HepG2 (cell line): ENCODE results near the gene SFT2D2. TPM values are rescaled to one million over a fixed set of nuclear protein-coding genes. Genes with fewer than 3 reads are reported as not detected.
"Not testable (repeated sequence)": the region's sequence is repeated elsewhere in the genome, so short reads cannot be mapped to it uniquely, and the experiment has no call there.

Experiments used
- ATAC-seq: fragments of 200-7000 bp; cut with Tn5 transposase; 3 replicates; pipeline ENCODE4 v1.9.1; 2020; ENCODE audit warnings: mild to moderate bottlenecking, moderate library complexity
- BruUV-seq: library from RNA; stranded (reverse); fragments of 400-500 nt; replicated peaks from 2 replicates; lab custom pipeline; 2021; lab: Mats Ljungman, UMichigan
- CTCF ChIA-PET: fragments of 300-600 bp; formaldehyde crosslinking; extraction: SDS; loops from one replicate; lab custom pipeline; 2021; ENCODE audit warnings: low total read pairs, inconsistent platforms, low intra/inter-chr PET ratio; lab: Yijun Ruan, JAX
- POLR2A ChIA-PET: fragments of 350-600 bp; sonication (Branson Sonifier 250); formaldehyde crosslinking; loops from one replicate; lab custom pipeline; 2020; ENCODE audit warnings: antibody characterized with exemption, inconsistent platforms; lab: Yijun Ruan, JAX
- DNase-seq: peaks from one replicate; pipeline ENCODE4 v3.0.0-alpha.2; 2015; ENCODE audit warnings: low spot score
- FAIRE-seq: peaks from 3 replicates; lab custom pipeline; 2011; peaks lifted over from hg19 to GRCh38; lab: Jason Lieb, UNC
- H2AFZ ChIP-seq: one replicate; pipeline ENCODE4 v1.6.1; 2011; ENCODE audit warnings: low read length, inconsistent platforms
- H3K27ac ChIP-seq: fragments of 300-600 bp; 3 replicates; pipeline ENCODE4 v1.8.0; 2011; ENCODE audit warnings: mixed run types, mild to moderate bottlenecking, mixed read lengths, low read length, inconsistent platforms; ENCODE audit not compliant: insufficient read depth; ENCODE audit errors: extremely low read length
- H3K27me3 ChIP-seq, 2 experiments: fragments of 200-600 bp in 1 of 2; 2 replicates in 1 of 2; 3 replicates in 1 of 2; pipeline versions ENCODE4 v1.6.0 to v1.8.0; 2011; ENCODE audit warnings: low read length in 2 of 2, mild to moderate bottlenecking in 2 of 2, moderate library complexity in 2 of 2, inconsistent platforms in 1 of 2; ENCODE audit not compliant: insufficient read depth in 2 of 2, control insufficient read depth in 1 of 2
- H3K36me3 ChIP-seq, 2 experiments: fragments of 200-600 bp in 1 of 2; replicated peaks in 1 of 2; 2 replicates in 1 of 2; 3 replicates in 1 of 2; pipeline versions ENCODE4 v1.5.1 to v1.8.0; 2011; ENCODE audit warnings: low read length in 2 of 2, inconsistent platforms in 1 of 2; ENCODE audit not compliant: insufficient read depth in 2 of 2, control insufficient read depth in 1 of 2
- H3K4me1 ChIP-seq: 2 replicates; pipeline ENCODE4 v1.5.1; 2012; ENCODE audit warnings: low read length, inconsistent platforms; ENCODE audit not compliant: insufficient read depth
- H3K4me2 ChIP-seq: 2 replicates; pipeline ENCODE4 v1.6.0; 2011; ENCODE audit warnings: low read depth, low read length, inconsistent platforms
- H3K4me3 ChIP-seq, 3 experiments: fragments of 200-600 bp in 1 of 3; sonication (generic), shearing (Covaris generic) in 1 of 3; replicated peaks in 1 of 3; 2 replicates each; pipeline ENCODE4 v1.5.1; 2011 to 2016; ENCODE audit warnings: low read length in 3 of 3, inconsistent platforms in 2 of 3, low read depth in 2 of 3, mild to moderate bottlenecking in 2 of 3, control low read depth in 1 of 3, mixed read lengths in 1 of 3; ENCODE audit not compliant: insufficient read depth in 1 of 3
- H3K79me2 ChIP-seq: one replicate; pipeline ENCODE4 v1.6.1; 2011; ENCODE audit warnings: low read length, inconsistent platforms; ENCODE audit not compliant: insufficient read depth
- H3K9ac ChIP-seq: 2 replicates; pipeline ENCODE4 v1.6.0; 2011; ENCODE audit warnings: mild to moderate bottlenecking, low read depth, low read length, inconsistent platforms; ENCODE audit not compliant: insufficient read depth
- H3K9me3 ChIP-seq: 2 replicates; pipeline ENCODE4 v1.5.1; 2012; ENCODE audit warnings: mild to moderate bottlenecking, low read length
- H4K20me1 ChIP-seq: 2 replicates; pipeline ENCODE4 v1.6.0; 2011; ENCODE audit warnings: inconsistent platforms, mild to moderate bottlenecking, low read length, moderate library complexity; ENCODE audit not compliant: insufficient read depth
- ASH2L ChIP-seq: fragments of 300-600, 200-600 bp; sonication (generic); IDR thresholded peaks from 2 replicates; pipeline ENCODE4 v1.7.0; 2017; ENCODE audit warnings: low read depth, mild to moderate bottlenecking, moderate library complexity, mixed read lengths, low read length; ENCODE audit not compliant: insufficient read length
- ATAD3A ChIP-seq: sonication (generic); formaldehyde crosslinking; IDR thresholded peaks from 2 replicates; pipeline ENCODE4 v1.4.0; 2020; ENCODE audit warnings: missing genetic modification reagents
- ATF7 ChIP-seq, 2 experiments: fragments of 450-650 bp in 1 of 2; sonication (generic) in 1 of 2; formaldehyde crosslinking in 1 of 2; IDR thresholded peaks; 2 replicates each; pipeline versions ENCODE4 v1.4.0 to v1.6.1; 2016 to 2020; ENCODE audit warnings: antibody characterized with exemption in 1 of 2, mild to moderate bottlenecking in 1 of 2, missing genetic modification reagents in 1 of 2
- BRCA1 ChIP-seq: sonication (generic); formaldehyde crosslinking; IDR thresholded peaks from 2 replicates; pipeline ENCODE4 v1.4.0; 2020; ENCODE audit warnings: missing genetic modification reagents
- E2F2 ChIP-seq: sonication (generic); formaldehyde crosslinking; IDR thresholded peaks from 2 replicates; pipeline ENCODE4 v1.4.0; 2020; ENCODE audit warnings: missing genetic modification reagents, borderline replicate concordance
- NAIF1 ChIP-seq: sonication (generic); formaldehyde crosslinking; IDR thresholded peaks from 2 replicates; pipeline ENCODE4 v1.5.0; 2020; ENCODE audit warnings: mild to moderate bottlenecking, missing genetic modification reagents, borderline replicate concordance
- NFE2L2 ChIP-seq: fragments of 150-350 bp; IDR thresholded peaks from 2 replicates; pipeline ENCODE4 v1.6.1; 2014; ENCODE audit warnings: low read length
- SPEN ChIP-seq: sonication (generic); formaldehyde crosslinking; IDR thresholded peaks from 2 replicates; pipeline ENCODE4 v1.5.1; 2020; ENCODE audit warnings: low read depth, mild to moderate bottlenecking, missing genetic modification reagents
- TRIM22 ChIP-seq: fragments of 450-650 bp; IDR thresholded peaks from 2 replicates; pipeline ENCODE4 v1.6.1; 2017
- ZMAT3 ChIP-seq: sonication (generic); formaldehyde crosslinking; conservative IDR thresholded peaks from 2 replicates; pipeline ENCODE4 v1.7.0; 2021; ENCODE audit warnings: missing genetic modification reagents
- ZNF224 ChIP-seq: sonication (generic); formaldehyde crosslinking; IDR thresholded peaks from 2 replicates; pipeline ENCODE4 v1.5.0; 2020; ENCODE audit warnings: mild to moderate bottlenecking, missing genetic modification reagents
- ZNF383 ChIP-seq: sonication (generic); formaldehyde crosslinking; IDR thresholded peaks from 2 replicates; pipeline ENCODE4 v1.4.0; 2020; ENCODE audit warnings: missing genetic modification reagents, mild to moderate bottlenecking, borderline replicate concordance
- ZNF496 ChIP-seq: sonication (generic); formaldehyde crosslinking; IDR thresholded peaks from 2 replicates; pipeline ENCODE4 v1.8.1; 2023; ENCODE audit warnings: mild to moderate bottlenecking, moderate library complexity, missing genetic modification reagents; ENCODE audit not compliant: insufficient replicate concordance
- ZNF547 ChIP-seq: sonication (generic); formaldehyde crosslinking; IDR thresholded peaks from 2 replicates; pipeline ENCODE4 v1.5.1; 2020; ENCODE audit warnings: mild to moderate bottlenecking, missing genetic modification reagents
- ZNF619 ChIP-seq: sonication (generic); formaldehyde crosslinking; IDR thresholded peaks from 2 replicates; pipeline ENCODE4 v1.4.0; 2020; ENCODE audit warnings: mild to moderate bottlenecking, missing genetic modification reagents
- ZSCAN29 ChIP-seq: sonication (generic); formaldehyde crosslinking; conservative IDR thresholded peaks from 2 replicates; pipeline ENCODE4 v1.4.0; 2020; ENCODE audit warnings: mild to moderate bottlenecking, missing genetic modification reagents
- WGBS: methylation state at CpG from one replicate; pipeline ENCODE4 v1.1.6; 2017; ENCODE audit warnings: low lambda C conversion rate; 5-methylcytosine and 5-hydroxymethylcytosine counted together
- in situ Hi-C: cut with HindIII; loops from 2 replicates; pipeline ENCODE4 v1.10.0; 2017; ENCODE audit warnings: low pct_unique_long_range_greater_than_20kb; ENCODE audit not compliant: extremely low pct_ligation_motif_present
- intact Hi-C: fragments of 100-400 bp; cut with micrococcal nuclease; formaldehyde crosslinking; loops from one replicate; pipeline ENCODE4 v1.10.0; 2022; ENCODE audit not compliant: unreplicated experiment
- polyA plus RNA-seq, 8 experiments: library from polyadenylated mRNA; depleted of rRNA in 3 of 8; stranded (reverse) in 7 of 8; unstranded in 1 of 8; fragments of >200 nt; fragmentation: Illumina TruSeq in 4 of 8; extraction: Trizol in 4 of 8; gene quantifications; 2 replicates each; pipeline versions ENCODE4 v1.2.1 to v1.2.3, GENCODE V29; 2011 to 2016; ENCODE audit warnings: low read depth in 4 of 8, missing spikeins in 1 of 8, mixed read lengths in 1 of 8; ENCODE audit not compliant: insufficient read depth in 1 of 8
- total RNA-seq, 5 experiments: library from RNA; depleted of rRNA; stranded (reverse); fragments of >200 nt; fragmentation: Illumina TruSeq; extraction: Trizol; gene quantifications; 2 replicates each; pipeline ENCODE4 v1.2.3, GENCODE V29; 2016; ENCODE audit warnings: low read depth in 1 of 5

Gene SFT2D2
- total and polyA plus RNA-seq, 2 of the 13 experiments (the other 11 are each of a cell fraction or from before 2014, with no cell fraction given): 10.0 to 28.8 TPM

GRCh38 chr1:168180148-168180524, 45.7 kb upstream of the SFT2D2 start:
- peak overlapping the region; percentile 57 for H2AFZ ChIP-seq
- WGBS: 11% methylated on average over 2 of the region's 2 CpGs
- H3K9ac ChIP-seq: peak overlapping the region; percentile 78; the same call in 1 of the 2 replicates
- peak overlapping the region; percentile 76 to 85 (median 83) for H3K4me3 ChIP-seq
- no peaks in the 10 kb centered on the region for H3K9me3 ChIP-seq
- intact Hi-C loops: no loop called here
- no peaks in the 10 kb centered on the region; a peak in 1 of 5 replicates for H3K27me3 ChIP-seq
- no peak for ATAC-seq
- peak overlapping the region; percentile 68 for H3K27ac ChIP-seq
- TF ChIP-seq ZNF224 (CRISPR knock-in tag): no peak
- no peak for TF ChIP-seq NAIF1 (CRISPR knock-in tag)
- no peak for TF ChIP-seq ZNF547 (CRISPR knock-in tag)
- TF ChIP-seq ASH2L: no peak
- TF ChIP-seq ATAD3A (CRISPR knock-in tag): no peak
- no peak for TF ChIP-seq ZNF619 (CRISPR knock-in tag)
- no peak for TF ChIP-seq BRCA1 (CRISPR knock-in tag)
- TF ChIP-seq ZNF383 (CRISPR knock-in tag): no peak
- no peak for TF ChIP-seq ATF7 (IDR thresholded peaks at IDR 0.05)
- TF ChIP-seq ATF7 (CRISPR knock-in tag; IDR thresholded peaks at IDR 0.05): no peak
- TF ChIP-seq E2F2 (CRISPR knock-in tag): no peak
- TF ChIP-seq ZMAT3 (CRISPR knock-in tag): no peak
- TF ChIP-seq ZNF496 (CRISPR knock-in tag): no peak
- no peak for TF ChIP-seq SPEN (CRISPR knock-in tag)
- TF ChIP-seq NFE2L2: no peak
- no peak for TF ChIP-seq TRIM22
- TF ChIP-seq ZSCAN29: no peak
- peak overlapping the region; percentile 80 for H3K4me2 ChIP-seq
- no peaks in the 10 kb centered on the region for H4K20me1 ChIP-seq
- ChIA-PET CTCF (no interaction called here), POLR2A (no interaction called here)
- peaks cover 8% of the 10 kb centered on the region for H3K79me2 ChIP-seq
- FAIRE-seq: no peak
- peaks cover 11% of the 10 kb centered on the region for H3K4me1 ChIP-seq
- no peaks in the 10 kb centered on the region for H3K36me3 ChIP-seq
- no TSS peak for BruUV-seq
- DNase-seq: no peak
- in situ Hi-C loops: no loop called here

GRCh38 chr1:168181063-168181720, 44.6 kb upstream of the SFT2D2 start:
- POLR2A ChIA-PET, H3K9me3 ChIP-seq, H3K27me3 ChIP-seq, CTCF ChIA-PET, H3K4me3 ChIP-seq, H3K36me3 ChIP-seq, FAIRE-seq, ATAC-seq, H3K79me2 ChIP-seq, in situ Hi-C loops, H4K20me1 ChIP-seq, H3K4me2 ChIP-seq, BruUV-seq, H3K9ac ChIP-seq, H3K27ac ChIP-seq, H2AFZ ChIP-seq, DNase-seq, intact Hi-C loops: not testable (repeated sequence)
- H3K4me1 ChIP-seq: peaks cover 11% of the 10 kb centered on the region
- WGBS: 94% methylated on average over 15 of the region's 15 CpGs
